ENCODE measurements around the gene ESYT1. TPM values are rescaled to one million over a fixed set of nuclear protein-coding genes. Genes with fewer than 3 reads are reported as not detected.
A peak's percentile ranks its signal among the peaks of the same experiment; 100 is the strongest.

Gene ESYT1
- total and polyA plus RNA-seq, 9 of the 15 experiments (the other 6 are each of a cell fraction or from before 2014, with no cell fraction given) = 132 to 420 (median 164) TPM

- TF ChIP-seq SAP30 (IDR thresholded peaks at IDR 0.05; ENCODE audit: borderline replicate concordance, insufficient read depth, low read depth, low read length, poor library complexity, severe bottlenecking) (peak; percentile 46), CCNT2 (IDR thresholded peaks at IDR 0.05; ENCODE audit: borderline replicate concordance, extremely low read depth, insufficient read length, low read depth, low read length) (peak; percentile 74), LCOR (CRISPR knock-in tag; IDR thresholded peaks at IDR 0.05) (peak; percentile 80), SREBF2 (CRISPR knock-in tag; IDR thresholded peaks at IDR 0.05) (no peak), RCOR1 (IDR thresholded peaks at IDR 0.05; ENCODE audit: borderline replicate concordance in 1 of 2, low read depth in 2 of 2, low read length in 2 of 2) (peak in 1 of 2 experiments; percentile 74; a peak in 2 of 4 replicates), MTA3 (IDR thresholded peaks at IDR 0.05; ENCODE audit: borderline replicate concordance) (peak; percentile 53; the same call in 1 of the 2 replicates), MLLT1 (IDR thresholded peaks at IDR 0.05) (peak in 1 of 2 experiments; percentile 80; a peak in 2 of 4 replicates), CBX1 (IDR thresholded peaks at IDR 0.05; ENCODE audit: low read depth) (no peak), RAD51 (IDR thresholded peaks at IDR 0.05; ENCODE audit: borderline replicate concordance, low read depth) (no peak; the same call in 1 of the 2 replicates), ELF1 (tag; IDR thresholded peaks at IDR 0.05) (no peak), ZNF75A (CRISPR knock-in tag; IDR thresholded peaks at IDR 0.05) (no peak), SAFB (IDR thresholded peaks at IDR 0.05; ENCODE audit: borderline replicate concordance, low read depth, low read length) (peak; percentile 75; the same call in 1 of the 2 replicates), NONO (IDR thresholded peaks at IDR 0.05; ENCODE audit: low read depth in 2 of 2, low read length in 1 of 2) (no peak), POLR3A (IDR thresholded peaks at IDR 0.05; ENCODE audit: borderline replicate concordance, extremely low read depth, insufficient read depth, insufficient read length) (no peak), ATF6 (CRISPR knock-in tag; IDR thresholded peaks at IDR 0.05) (peak; percentile 55; the same call in 1 of the 2 replicates), RBM17 (IDR thresholded peaks at IDR 0.05; ENCODE audit: borderline replicate concordance, low read depth, low read length) (no peak), ZNF23 (CRISPR knock-in tag; IDR thresholded peaks at IDR 0.05) (no peak), TRIM28 (IDR thresholded peaks at IDR 0.05) (peak; percentile 24; the same call in 1 of the 2 replicates), ZC3H4 (CRISPR knock-in tag; IDR thresholded peaks at IDR 0.05; ENCODE audit: borderline replicate concordance) (no peak)
- TF ChIP-seq, protein P1, sequence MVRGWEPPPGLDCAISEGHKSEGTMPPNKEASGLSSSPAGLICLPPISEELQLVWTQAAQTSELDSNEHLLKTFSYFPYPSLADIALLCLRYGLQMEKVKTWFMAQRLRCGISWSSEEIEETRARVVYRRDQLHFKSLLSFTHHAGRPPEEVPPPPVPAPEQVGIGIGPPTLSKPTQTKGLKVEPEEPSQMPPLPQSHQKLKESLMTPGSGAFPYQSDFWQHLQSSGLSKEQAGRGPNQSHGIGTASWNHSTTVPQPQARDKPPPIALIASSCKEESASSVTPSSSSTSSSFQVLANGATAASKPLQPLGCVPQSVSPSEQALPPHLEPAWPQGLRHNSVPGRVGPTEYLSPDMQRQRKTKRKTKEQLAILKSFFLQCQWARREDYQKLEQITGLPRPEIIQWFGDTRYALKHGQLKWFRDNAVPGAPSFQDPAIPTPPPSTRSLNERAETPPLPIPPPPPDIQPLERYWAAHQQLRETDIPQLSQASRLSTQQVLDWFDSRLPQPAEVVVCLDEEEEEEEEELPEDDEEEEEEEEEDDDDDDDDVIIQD (CRISPR knock-in tag; IDR thresholded peaks at IDR 0.05) = no peak
- TF ChIP-seq, protein P2, sequence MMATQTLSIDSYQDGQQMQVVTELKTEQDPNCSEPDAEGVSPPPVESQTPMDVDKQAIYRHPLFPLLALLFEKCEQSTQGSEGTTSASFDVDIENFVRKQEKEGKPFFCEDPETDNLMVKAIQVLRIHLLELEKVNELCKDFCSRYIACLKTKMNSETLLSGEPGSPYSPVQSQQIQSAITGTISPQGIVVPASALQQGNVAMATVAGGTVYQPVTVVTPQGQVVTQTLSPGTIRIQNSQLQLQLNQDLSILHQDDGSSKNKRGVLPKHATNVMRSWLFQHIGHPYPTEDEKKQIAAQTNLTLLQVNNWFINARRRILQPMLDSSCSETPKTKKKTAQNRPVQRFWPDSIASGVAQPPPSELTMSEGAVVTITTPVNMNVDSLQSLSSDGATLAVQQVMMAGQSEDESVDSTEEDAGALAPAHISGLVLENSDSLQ (IDR thresholded peaks at IDR 0.05) = peak; percentile 31; the same call in 1 of the 2 replicates
These were observed 48.1 kb upstream of the ESYT1 start, which contains the start of gene ERBB3 (continued) for GRCh38 chr12:56079723-56080555.

Data from K562 (cell line).